ENCODE data around the gene EPOP. TPM values are rescaled to one million over a fixed set of nuclear protein-coding genes. Genes with fewer than 3 reads are reported as not detected.

EPOP gene
- total RNA-seq, 1 donor: 2.2 TPM

DNA sequence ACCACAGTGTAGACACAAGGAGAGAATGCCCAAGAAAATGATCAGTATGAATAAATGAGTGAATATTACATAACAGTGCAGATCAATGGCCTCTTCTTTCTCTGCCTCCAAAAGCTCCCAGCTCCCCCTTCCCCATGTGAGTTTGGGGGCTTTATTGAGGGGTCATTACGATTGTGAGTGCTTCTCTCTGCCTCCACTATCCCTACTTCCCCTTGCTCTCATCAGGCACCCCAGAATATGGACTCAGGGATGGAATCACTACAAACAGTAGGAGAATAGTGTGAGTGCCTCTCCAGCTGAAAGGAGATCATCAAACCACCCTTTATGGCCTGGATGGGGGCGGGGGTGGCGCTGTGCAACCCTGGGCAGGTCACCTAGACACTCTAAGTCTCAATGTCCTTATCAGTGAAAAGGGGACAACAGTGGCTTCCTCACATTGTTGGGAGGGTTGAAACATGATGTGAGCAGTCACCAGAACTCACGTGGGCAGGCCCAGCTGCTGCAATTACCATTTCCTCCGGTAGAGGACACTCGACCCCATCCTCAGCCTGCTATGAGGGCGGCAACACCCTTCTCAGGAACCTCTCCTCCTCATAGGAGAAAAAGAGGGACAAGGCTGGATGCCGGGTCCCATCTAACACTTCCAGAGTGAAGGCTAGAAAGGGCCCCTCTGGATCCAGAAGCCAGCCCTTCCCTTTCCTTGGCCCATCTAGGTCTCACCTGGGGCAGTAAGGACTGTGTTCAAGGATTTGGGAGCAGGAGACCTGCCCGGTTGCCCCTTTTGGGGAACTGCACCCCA lies 2.1 kb upstream of the EPOP start:
- no peak overlapping the region for H3K27ac ChIP-seq (ENCODE audit: low read depth, low read length)
- no peak overlapping the region for H3K4me3 ChIP-seq (ENCODE audit: insufficient read depth, low read length)
- no peaks in the 10 kb centered on the region for H3K9me3 ChIP-seq (ENCODE audit: low read depth, low read length)
- H4K20me1 ChIP-seq (ENCODE audit: insufficient read depth, low read length): no peaks in the 10 kb centered on the region
- TF ChIP-seq, protein P1, sequence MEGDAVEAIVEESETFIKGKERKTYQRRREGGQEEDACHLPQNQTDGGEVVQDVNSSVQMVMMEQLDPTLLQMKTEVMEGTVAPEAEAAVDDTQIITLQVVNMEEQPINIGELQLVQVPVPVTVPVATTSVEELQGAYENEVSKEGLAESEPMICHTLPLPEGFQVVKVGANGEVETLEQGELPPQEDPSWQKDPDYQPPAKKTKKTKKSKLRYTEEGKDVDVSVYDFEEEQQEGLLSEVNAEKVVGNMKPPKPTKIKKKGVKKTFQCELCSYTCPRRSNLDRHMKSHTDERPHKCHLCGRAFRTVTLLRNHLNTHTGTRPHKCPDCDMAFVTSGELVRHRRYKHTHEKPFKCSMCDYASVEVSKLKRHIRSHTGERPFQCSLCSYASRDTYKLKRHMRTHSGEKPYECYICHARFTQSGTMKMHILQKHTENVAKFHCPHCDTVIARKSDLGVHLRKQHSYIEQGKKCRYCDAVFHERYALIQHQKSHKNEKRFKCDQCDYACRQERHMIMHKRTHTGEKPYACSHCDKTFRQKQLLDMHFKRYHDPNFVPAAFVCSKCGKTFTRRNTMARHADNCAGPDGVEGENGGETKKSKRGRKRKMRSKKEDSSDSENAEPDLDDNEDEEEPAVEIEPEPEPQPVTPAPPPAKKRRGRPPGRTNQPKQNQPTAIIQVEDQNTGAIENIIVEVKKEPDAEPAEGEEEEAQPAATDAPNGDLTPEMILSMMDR (IDR thresholded peaks at IDR 0.05; ENCODE audit: extremely low read depth, low read depth, low read length): peak; percentile 99
- no peaks in the 10 kb centered on the region for H3K36me3 ChIP-seq (ENCODE audit: insufficient read depth, low read length)
- H3K27me3 ChIP-seq (ENCODE audit: insufficient read depth, low read length): peaks cover 28% of the 10 kb centered on the region
- peak overlapping the region; percentile 66 for H3K4me2 ChIP-seq (ENCODE audit: insufficient read depth, low read length)
- H3K4me1 ChIP-seq (ENCODE audit: insufficient read depth, low read length): peaks cover 8% of the 10 kb centered on the region
- peak overlapping the region; percentile 81 for H2AFZ ChIP-seq (ENCODE audit: low read length)
- H3K79me2 ChIP-seq (ENCODE audit: insufficient read depth, low read length): no peaks in the 10 kb centered on the region
- DNase-seq (ENCODE audit: insufficient read length, low spot score, missing footprints): peak; percentile 95

- H3K79me2 ChIP-seq (ENCODE audit: insufficient read depth, low read length): no peaks in the 10 kb centered on the region
- no peaks in the 10 kb centered on the region for H3K9me3 ChIP-seq (ENCODE audit: low read depth, low read length)
- TF ChIP-seq, protein P1 (IDR thresholded peaks at IDR 0.05; ENCODE audit: extremely low read depth, low read depth, low read length): no peak
- H3K4me2 ChIP-seq (ENCODE audit: insufficient read depth, low read length): peak overlapping the region; percentile 78
- H3K4me3 ChIP-seq (ENCODE audit: insufficient read depth, low read length): peak overlapping the region; percentile 66
- no peaks in the 10 kb centered on the region for H4K20me1 ChIP-seq (ENCODE audit: insufficient read depth, low read length)
- peak; percentile 78 for DNase-seq (ENCODE audit: insufficient read length, low spot score, missing footprints)
- H2AFZ ChIP-seq (ENCODE audit: low read length): peak overlapping the region; percentile 22
- H3K4me1 ChIP-seq (ENCODE audit: insufficient read depth, low read length): peaks cover 8% of the 10 kb centered on the region
- H3K36me3 ChIP-seq (ENCODE audit: insufficient read depth, low read length): no peaks in the 10 kb centered on the region
- no peak overlapping the region for H3K27ac ChIP-seq (ENCODE audit: low read depth, low read length)
- peaks cover 50% of the 10 kb centered on the region for H3K27me3 ChIP-seq (ENCODE audit: insufficient read depth, low read length)
Observed at GRCh38 chr17:38674014-38674748, 576 bp downstream of the EPOP start.

DNA sequence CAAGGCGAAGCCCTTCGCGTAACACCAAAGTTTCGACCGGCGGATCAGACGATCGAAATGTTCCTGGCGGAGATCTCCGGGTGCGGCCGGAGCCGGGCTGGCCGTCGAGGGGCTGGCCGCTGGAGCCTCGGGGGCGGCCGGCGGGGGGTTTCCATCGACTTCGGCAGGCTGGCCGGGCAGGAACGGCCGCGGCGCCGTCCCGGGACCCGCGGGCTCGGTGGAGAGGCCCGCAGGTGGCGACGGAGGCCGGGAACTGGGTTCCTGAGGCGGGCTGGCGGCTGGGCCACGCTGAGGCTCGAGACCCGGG lies 1.1 kb downstream of the EPOP start:
- Histone ChIP-seq H3K27ac (ENCODE audit: low read depth, low read length) (no peak overlapping the region), H4K20me1 (ENCODE audit: insufficient read depth, low read length) (no peaks in the 10 kb centered on the region), H3K27me3 (ENCODE audit: insufficient read depth, low read length) (peaks cover 55% of the 10 kb centered on the region), H3K36me3 (ENCODE audit: insufficient read depth, low read length) (no peaks in the 10 kb centered on the region), H2AFZ (ENCODE audit: low read length) (no peak overlapping the region), H3K4me1 (ENCODE audit: insufficient read depth, low read length) (peaks cover 8% of the 10 kb centered on the region), H3K4me3 (ENCODE audit: insufficient read depth, low read length) (peak overlapping the region; percentile 66), H3K9me3 (ENCODE audit: low read depth, low read length) (no peaks in the 10 kb centered on the region), H3K4me2 (ENCODE audit: insufficient read depth, low read length) (peak overlapping the region; percentile 78), H3K79me2 (ENCODE audit: insufficient read depth, low read length) (no peaks in the 10 kb centered on the region)
- TF ChIP-seq, protein P1 (IDR thresholded peaks at IDR 0.05; ENCODE audit: extremely low read depth, low read depth, low read length): no peak
- no peak for DNase-seq (ENCODE audit: insufficient read length, low spot score, missing footprints)
